Measurements from ENCODE around the gene BANP.
"Not testable (repeated sequence)": the region's sequence is repeated elsewhere in the genome, so short reads cannot be mapped to it uniquely, and the experiment has no call there.

Gene BANP

GRCh38 chr16:87936016-87936374 is 15.2 kb upstream of the BANP start:
- H3F3A ChIP-seq (ENCODE audit: insufficient read depth, low read length); H3K36me3 ChIP-seq (ENCODE audit: insufficient read depth, low read length); H3K9ac ChIP-seq (ENCODE audit: low read length); H4K20me1 ChIP-seq (ENCODE audit: insufficient read depth, low read length); H2AFZ ChIP-seq (ENCODE audit: low read length); H3K4me2 ChIP-seq (ENCODE audit: low read length); H3K9me3 ChIP-seq (ENCODE audit: low read length); H3K27ac ChIP-seq (ENCODE audit: low read depth, low read length, poor library complexity, severe bottlenecking); H3K4me1 ChIP-seq (ENCODE audit: insufficient read depth, low read length, severe bottlenecking); H3K9me2 ChIP-seq (ENCODE audit: low read depth, low read length); H3K79me2 ChIP-seq (ENCODE audit: insufficient read depth, low read length); H3K4me3 ChIP-seq (ENCODE audit: low read depth, low read length, poor library complexity, severe bottlenecking): not testable (repeated sequence)
- 0 out of 2 replicates have a peak, but pooled peaks cover 19% of the 10 kb centered on the region for H3K27me3 ChIP-seq (ENCODE audit: insufficient read depth, low read length)

GRCh38 chr16:87936375-87937230 is 14.6 kb upstream of the BANP start, which contains the start of gene CA5A:
Gene CA5A, minus strand, starts transcription at chr16:87936529. Its CDS starts 79 bp downstream, at chr16:87936450.
- no peak within 1 kb of the TSS for H3K9ac ChIP-seq (ENCODE audit: low read length)
- H3K36me3 ChIP-seq (ENCODE audit: insufficient read depth, low read length), result no peaks in the 10 kb centered on the region
- TF ChIP-seq CTCF (IDR thresholded peaks at IDR 0.05; ENCODE audit: low read length) (no peak), EZH2 (IDR thresholded peaks at IDR 0.05; ENCODE audit: borderline replicate concordance, low read length) (no peak)
- no peak within 1 kb of the TSS for H2AFZ ChIP-seq (ENCODE audit: low read length)
- no peaks in the 10 kb centered on the region for H3F3A ChIP-seq (ENCODE audit: insufficient read depth, low read length)
- H3K9me2 ChIP-seq (ENCODE audit: low read depth, low read length), result no peaks in the 10 kb centered on the region
- no peaks in the 10 kb centered on the region for H3K79me2 ChIP-seq (ENCODE audit: insufficient read depth, low read length)
- 0 out of 2 replicates have a peak, but pooled peaks cover 15% of the 10 kb centered on the region for H3K27me3 ChIP-seq (ENCODE audit: insufficient read depth, low read length)
- no peak within 1 kb of the TSS for H3K27ac ChIP-seq (ENCODE audit: low read depth, low read length, poor library complexity, severe bottlenecking)
- H3K9me3 ChIP-seq (ENCODE audit: low read length), result no peaks in the 10 kb centered on the region
- H3K4me3 ChIP-seq (ENCODE audit: low read depth, low read length, poor library complexity, severe bottlenecking), result no peak within 1 kb of the TSS
- H3K4me1 ChIP-seq (ENCODE audit: insufficient read depth, low read length, severe bottlenecking), result no peaks in the 10 kb centered on the region
- no peaks in the 10 kb centered on the region for H4K20me1 ChIP-seq (ENCODE audit: insufficient read depth, low read length)
- no peak within 1 kb of the TSS for H3K4me2 ChIP-seq (ENCODE audit: low read length)

GRCh38 chr16:87937231-87937542 is 14.0 kb upstream of the BANP start:
- H3F3A ChIP-seq (ENCODE audit: insufficient read depth, low read length); H3K79me2 ChIP-seq (ENCODE audit: insufficient read depth, low read length); H2AFZ ChIP-seq (ENCODE audit: low read length); H3K27ac ChIP-seq (ENCODE audit: low read depth, low read length, poor library complexity, severe bottlenecking); H3K36me3 ChIP-seq (ENCODE audit: insufficient read depth, low read length); H3K4me1 ChIP-seq (ENCODE audit: insufficient read depth, low read length, severe bottlenecking); H4K20me1 ChIP-seq (ENCODE audit: insufficient read depth, low read length); H3K4me2 ChIP-seq (ENCODE audit: low read length); H3K9me2 ChIP-seq (ENCODE audit: low read depth, low read length); H3K4me3 ChIP-seq (ENCODE audit: low read depth, low read length, poor library complexity, severe bottlenecking); H3K9ac ChIP-seq (ENCODE audit: low read length); H3K9me3 ChIP-seq (ENCODE audit: low read length): not testable (repeated sequence)
- 0 out of 2 replicates have a peak, but pooled peaks cover 13% of the 10 kb centered on the region for H3K27me3 ChIP-seq (ENCODE audit: insufficient read depth, low read length)

- TF ChIP-seq CTCF (IDR thresholded peaks at IDR 0.05; ENCODE audit: low read length), result no peak
- no peak for TF ChIP-seq EZH2 (IDR thresholded peaks at IDR 0.05; ENCODE audit: borderline replicate concordance, low read length)
- Histone ChIP-seq H3K27ac (ENCODE audit: low read depth, low read length, poor library complexity, severe bottlenecking) (no peak overlapping the region), H3K9ac (ENCODE audit: low read length) (no peak overlapping the region)
Measured at GRCh38 chr16:87938412-87938949, 12.8 kb upstream of the BANP start.

More at GRCh38 chr16:87938412-87938949, 12.8 kb upstream of the BANP start:
- 0 out of 2 replicates have a peak, but pooled peaks cover 13% of the 10 kb centered on the region for H3K27me3 ChIP-seq (ENCODE audit: insufficient read depth, low read length)
- no peaks in the 10 kb centered on the region for H3K4me1 ChIP-seq (ENCODE audit: insufficient read depth, low read length, severe bottlenecking)
- H3K79me2 ChIP-seq (ENCODE audit: insufficient read depth, low read length), result no peaks in the 10 kb centered on the region
- H2AFZ ChIP-seq (ENCODE audit: low read length), result no peak overlapping the region
- H3K4me3 ChIP-seq (ENCODE audit: low read depth, low read length, poor library complexity, severe bottlenecking), result no peak overlapping the region
- no peaks in the 10 kb centered on the region for H3F3A ChIP-seq (ENCODE audit: insufficient read depth, low read length)
- H4K20me1 ChIP-seq (ENCODE audit: insufficient read depth, low read length), result no peaks in the 10 kb centered on the region
- H3K4me2 ChIP-seq (ENCODE audit: low read length), result no peak overlapping the region
- H3K9me2 ChIP-seq (ENCODE audit: low read depth, low read length), result no peaks in the 10 kb centered on the region
- H3K9me3 ChIP-seq (ENCODE audit: low read length), result no peaks in the 10 kb centered on the region
- no peaks in the 10 kb centered on the region for H3K36me3 ChIP-seq (ENCODE audit: insufficient read depth, low read length)

Data from OCI-LY1 (cell line).